ENCODE results near the gene TMEM33.
A peak's percentile ranks its signal among the peaks of the same experiment; 100 is the strongest.

TMEM33 gene

GRCh38 chr4:41981456-41981855 is 46.2 kb downstream of the TMEM33 start, which contains the start of gene DCAF4L1:
TSS of gene DCAF4L1 (plus strand) at chr4:41981756. CDS start at chr4:41981793, 37 bp downstream.
- no peak within 1 kb of the TSS for H3K4me3 ChIP-seq (ENCODE audit: low read depth, low read length)
- no peak for TF ChIP-seq CTCF (IDR thresholded peaks at IDR 0.05; ENCODE audit: borderline replicate concordance, insufficient read depth, low read depth, low read length)

GRCh38 chr4:41982716-41983115 is 47.5 kb downstream of the TMEM33 start:
- H3K4me3 ChIP-seq (ENCODE audit: low read depth, low read length) = no peak overlapping the region
- TF ChIP-seq CTCF (IDR thresholded peaks at IDR 0.05; ENCODE audit: borderline replicate concordance, insufficient read depth, low read depth, low read length) = no peak

GRCh38 chr4:41985151-41985550 is 49.9 kb downstream of the TMEM33 start:
- H3K4me3 ChIP-seq (ENCODE audit: low read depth, low read length) = no peak overlapping the region
- TF ChIP-seq CTCF (IDR thresholded peaks at IDR 0.05; ENCODE audit: borderline replicate concordance, insufficient read depth, low read depth, low read length) = no peak

- peak overlapping the region; percentile 97 for H3K4me3 ChIP-seq (ENCODE audit: low read depth, low read length)
- TF ChIP-seq CTCF (IDR thresholded peaks at IDR 0.05; ENCODE audit: borderline replicate concordance, insufficient read depth, low read depth, low read length) = no peak
Measured at GRCh38 chr4:41989994-41990364, 54.8 kb downstream of the TMEM33 start.

- peak; percentile 43; the same call in 1 of the 2 replicates for TF ChIP-seq CTCF (IDR thresholded peaks at IDR 0.05; ENCODE audit: borderline replicate concordance, insufficient read depth, low read depth, low read length)
- peak within 1 kb of the TSS; percentile 97 for H3K4me3 ChIP-seq (ENCODE audit: low read depth, low read length)
Measured at GRCh38 chr4:41990365-41991111, 55.3 kb downstream of the TMEM33 start, which contains the start of gene SLC30A9. TSS of gene SLC30A9 (plus strand) at chr4:41990530. CDS start at chr4:41990652, 122 bp downstream.

GRCh38 chr4:41991916-41992767 is 56.9 kb downstream of the TMEM33 start:
- H3K4me3 ChIP-seq (ENCODE audit: low read depth, low read length) = no peak overlapping the region
- TF ChIP-seq CTCF (IDR thresholded peaks at IDR 0.05; ENCODE audit: borderline replicate concordance, insufficient read depth, low read depth, low read length) = no peak

All from GM12875 (cell line).